Measurements from ENCODE around the gene STX11.

Gene STX11

GRCh38 chr6:144165784-144166183, 15.5 kb downstream of the STX11 start:
- FAIRE-seq, result no peak
- DNase-seq (ENCODE audit: insufficient read length, low spot score), result no peak
- TF ChIP-seq, protein P1, sequence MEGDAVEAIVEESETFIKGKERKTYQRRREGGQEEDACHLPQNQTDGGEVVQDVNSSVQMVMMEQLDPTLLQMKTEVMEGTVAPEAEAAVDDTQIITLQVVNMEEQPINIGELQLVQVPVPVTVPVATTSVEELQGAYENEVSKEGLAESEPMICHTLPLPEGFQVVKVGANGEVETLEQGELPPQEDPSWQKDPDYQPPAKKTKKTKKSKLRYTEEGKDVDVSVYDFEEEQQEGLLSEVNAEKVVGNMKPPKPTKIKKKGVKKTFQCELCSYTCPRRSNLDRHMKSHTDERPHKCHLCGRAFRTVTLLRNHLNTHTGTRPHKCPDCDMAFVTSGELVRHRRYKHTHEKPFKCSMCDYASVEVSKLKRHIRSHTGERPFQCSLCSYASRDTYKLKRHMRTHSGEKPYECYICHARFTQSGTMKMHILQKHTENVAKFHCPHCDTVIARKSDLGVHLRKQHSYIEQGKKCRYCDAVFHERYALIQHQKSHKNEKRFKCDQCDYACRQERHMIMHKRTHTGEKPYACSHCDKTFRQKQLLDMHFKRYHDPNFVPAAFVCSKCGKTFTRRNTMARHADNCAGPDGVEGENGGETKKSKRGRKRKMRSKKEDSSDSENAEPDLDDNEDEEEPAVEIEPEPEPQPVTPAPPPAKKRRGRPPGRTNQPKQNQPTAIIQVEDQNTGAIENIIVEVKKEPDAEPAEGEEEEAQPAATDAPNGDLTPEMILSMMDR (IDR thresholded peaks at IDR 0.05; ENCODE audit: insufficient read depth, missing control alignments), result no peak

DNA sequence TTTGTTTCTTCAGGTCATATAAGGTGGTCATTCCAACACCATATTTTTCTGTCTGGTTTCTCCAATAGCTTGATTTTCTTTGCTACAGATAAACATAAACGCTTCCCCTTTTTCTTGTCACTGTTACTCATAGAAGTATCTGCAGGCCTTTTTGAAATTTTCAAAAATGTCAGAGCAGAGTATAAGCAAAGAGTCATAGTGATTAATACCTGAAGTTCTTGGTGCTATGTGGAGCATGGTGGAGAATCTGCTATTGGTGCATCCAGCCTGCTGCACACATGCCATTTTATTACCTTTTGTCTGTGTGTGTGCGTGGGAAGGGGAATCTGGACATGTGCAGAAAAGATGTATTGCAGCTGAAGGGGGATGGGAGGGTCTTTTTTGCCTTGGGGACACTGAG, 19.7 kb downstream of the STX11 start:
- FAIRE-seq (no peak), DNase-seq (ENCODE audit: insufficient read length, low spot score) (no peak)
- TF ChIP-seq, protein P1 (IDR thresholded peaks at IDR 0.05; ENCODE audit: insufficient read depth, missing control alignments), result no peak

DNA sequence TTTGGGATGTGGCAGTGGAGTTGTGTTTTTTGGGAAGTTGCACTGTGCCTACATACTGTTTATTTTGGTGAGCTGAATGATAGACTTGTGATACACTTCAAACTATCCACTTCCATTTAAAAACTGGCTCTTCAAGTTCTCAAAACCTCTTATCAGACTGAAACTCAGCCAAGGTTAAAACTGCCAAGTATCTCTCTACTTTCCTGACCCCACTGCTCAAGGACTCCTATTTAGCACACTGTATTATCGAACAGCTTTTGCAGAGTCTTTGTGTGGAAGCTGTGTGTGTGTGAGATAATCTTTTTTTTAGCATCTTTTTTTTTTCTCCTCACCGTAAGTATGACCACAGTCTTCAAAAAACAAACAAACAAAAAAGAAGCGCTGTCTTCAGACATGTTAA, 21.1 kb downstream of the STX11 start:
- DNase-seq (ENCODE audit: insufficient read length, low spot score), result no peak
- no peak for FAIRE-seq
- TF ChIP-seq, protein P1 (IDR thresholded peaks at IDR 0.05; ENCODE audit: insufficient read depth, missing control alignments), result no peak

DNA sequence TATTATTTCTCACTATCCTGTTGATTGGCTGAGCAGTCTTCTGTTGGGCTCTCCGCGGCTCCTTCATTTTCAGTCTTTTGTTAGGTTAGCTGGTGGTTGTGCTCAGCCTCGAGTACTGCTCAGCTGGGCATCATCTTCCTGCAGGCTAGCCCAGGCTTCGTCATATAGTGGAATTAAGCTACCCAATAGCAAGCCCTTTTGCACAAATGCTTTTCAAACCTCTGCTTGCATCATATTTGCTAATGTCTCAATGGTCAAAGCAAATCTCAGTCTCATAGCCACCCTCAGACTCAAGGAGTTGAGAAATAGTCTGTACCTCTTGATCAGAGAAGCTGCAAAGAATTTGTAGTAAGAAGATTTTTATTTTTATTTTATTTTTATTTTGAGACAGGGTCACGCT, 23.7 kb downstream of the STX11 start:
- TF ChIP-seq, protein P1 (IDR thresholded peaks at IDR 0.05; ENCODE audit: insufficient read depth, missing control alignments), result no peak
- FAIRE-seq (no peak), DNase-seq (ENCODE audit: insufficient read length, low spot score) (no peak)

- DNase-seq (ENCODE audit: insufficient read length, low spot score) (no peak), FAIRE-seq (no peak)
Measured at GRCh38 chr6:144176043-144176442, 25.7 kb downstream of the STX11 start.

GRCh38 chr6:144177726-144178125, 27.4 kb downstream of the STX11 start:
- FAIRE-seq (no peak), DNase-seq (ENCODE audit: insufficient read length, low spot score) (no peak)
- TF ChIP-seq, protein P1 (IDR thresholded peaks at IDR 0.05; ENCODE audit: insufficient read depth, missing control alignments), result no peak

More at GRCh38 chr6:144176043-144176442, 25.7 kb downstream of the STX11 start:
- TF ChIP-seq, protein P1 (IDR thresholded peaks at IDR 0.05; ENCODE audit: insufficient read depth, missing control alignments), result no peak

DNA sequence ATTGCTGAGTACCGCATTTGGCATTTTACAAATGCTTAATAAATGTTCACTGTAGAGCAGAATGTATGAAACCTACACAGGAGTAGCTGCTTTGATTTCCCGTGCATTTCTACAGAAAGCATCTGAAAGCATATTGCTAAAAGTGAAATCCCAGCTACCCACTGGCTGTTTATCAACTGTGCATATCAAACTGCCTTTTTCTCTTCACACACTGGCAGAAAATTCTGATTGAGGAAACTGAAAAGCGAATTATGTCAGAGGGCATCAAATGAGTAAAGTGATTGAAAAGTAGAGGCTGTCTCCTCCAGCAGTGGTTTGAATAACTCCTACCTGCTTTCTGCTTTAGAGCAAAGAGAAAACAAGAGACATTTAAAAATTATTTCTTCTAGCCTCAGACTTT, 28.0 kb downstream of the STX11 start:
- no peak for DNase-seq (ENCODE audit: insufficient read length, low spot score)
- no peak for FAIRE-seq
- TF ChIP-seq, protein P1 (IDR thresholded peaks at IDR 0.05; ENCODE audit: insufficient read depth, missing control alignments), result no peak
